Kidney glomerular epithelial cell (primary cell): ENCODE results near the gene TUBB8.
"Not testable (repeated sequence)": the region's sequence is repeated elsewhere in the genome, so short reads cannot be mapped to it uniquely, and the experiment has no call there.

Experiments
- DNase-seq: peaks from one replicate; lab custom pipeline; 2025; lab: John Stamatoyannopoulos, UW

Gene TUBB8

GRCh38 chr10:47864-48263 is 1.2 kb downstream of the TUBB8 start:
- DNase-seq = not testable (repeated sequence)

GRCh38 chr10:13315-13635 is 35.8 kb downstream of the TUBB8 start:
- DNase-seq = not testable (repeated sequence)

- DNase-seq = not testable (repeated sequence)
These were observed 36.4 kb downstream of the TUBB8 start for GRCh38 chr10:12444-13314.

GRCh38 chr10:11260-11659 is 37.8 kb downstream of the TUBB8 start:
- DNase-seq = not testable (repeated sequence)

GRCh38 chr10:10261-10971 is 38.7 kb downstream of the TUBB8 start:
- DNase-seq = not testable (repeated sequence)
